ENCODE measurements around the gene CSNK2A1.

Gene CSNK2A1
- long read RNA-seq, full-length matches to known transcripts = 396 of 455 reads
- long read RNA-seq, partial matches to known transcripts = 14 of 455 reads
- long read RNA-seq, other reads (novel, unspliced or antisense) = 45 of 455 reads

GRCh38 chr20:543369-544152 is at the start of gene CSNK2A1:
CSNK2A1 (minus strand) TSS chr20:543790; CDS start chr20:508551, 35,239 bp downstream.
- TF ChIP-seq POLR2AphosphoS5 (IDR thresholded peaks at IDR 0.05; ENCODE audit: low read depth) (peak; percentile 88), GABPA (IDR thresholded peaks at IDR 0.05; ENCODE audit: low read depth) (peak; percentile 94), REST (IDR thresholded peaks at IDR 0.05; ENCODE audit: insufficient replicate concordance, low read depth) (peak; percentile 27), SPI1 (IDR thresholded peaks at IDR 0.05; ENCODE audit: borderline replicate concordance, low read depth) (no peak), CTCF (IDR thresholded peaks at IDR 0.05; ENCODE audit: insufficient read depth, low read length) (no peak)
- DNase-seq (ENCODE audit: low read depth in 1 of 2, low spot score in 1 of 2) = peak; percentile 89 to 95
- Histone ChIP-seq H3K27me3 (ENCODE audit: insufficient read depth, poor library complexity, severe bottlenecking) (no peaks in the 10 kb centered on the region), H3K27ac (replicated peaks) (peak within 1 kb of the TSS; percentile 99), H3K4me3 (replicated peaks; ENCODE audit: insufficient read depth, low read length) (peak within 1 kb of the TSS; percentile 93)

- no peak for TF ChIP-seq GABPA (IDR thresholded peaks at IDR 0.05; ENCODE audit: low read depth)
- no peak for TF ChIP-seq CTCF (IDR thresholded peaks at IDR 0.05; ENCODE audit: insufficient read depth, low read length)
- TF ChIP-seq SPI1 (IDR thresholded peaks at IDR 0.05; ENCODE audit: borderline replicate concordance, low read depth) = no peak
- no peak for TF ChIP-seq REST (IDR thresholded peaks at IDR 0.05; ENCODE audit: insufficient replicate concordance, low read depth)
- no peak for DNase-seq (ENCODE audit: low read depth in 1 of 2, low spot score in 1 of 2)
- Histone ChIP-seq H3K4me3 (replicated peaks; ENCODE audit: insufficient read depth, low read length) (no peak overlapping the region), H3K27me3 (ENCODE audit: insufficient read depth, poor library complexity, severe bottlenecking) (no peaks in the 10 kb centered on the region), H3K27ac (replicated peaks) (no peak overlapping the region)
These were observed 48.9 kb upstream of the CSNK2A1 start for GRCh38 chr20:592506-592905.

- H3K27me3 ChIP-seq (ENCODE audit: insufficient read depth, poor library complexity, severe bottlenecking) = no peaks in the 10 kb centered on the region
- TF ChIP-seq POLR2AphosphoS5 (IDR thresholded peaks at IDR 0.05; ENCODE audit: low read depth) (no peak), REST (IDR thresholded peaks at IDR 0.05; ENCODE audit: insufficient replicate concordance, low read depth) (no peak), GABPA (IDR thresholded peaks at IDR 0.05; ENCODE audit: low read depth) (no peak), CTCF (IDR thresholded peaks at IDR 0.05; ENCODE audit: insufficient read depth, low read length) (no peak), SPI1 (IDR thresholded peaks at IDR 0.05; ENCODE audit: borderline replicate concordance, low read depth) (no peak)
- H3K4me3 ChIP-seq (replicated peaks; ENCODE audit: insufficient read depth, low read length) = no peak overlapping the region
These were observed 48.4 kb upstream of the CSNK2A1 start for GRCh38 chr20:591941-592340.

More at GRCh38 chr20:591941-592340, 48.4 kb upstream of the CSNK2A1 start:
- no peak overlapping the region for H3K27ac ChIP-seq (replicated peaks)
- no peak for DNase-seq (ENCODE audit: low read depth in 1 of 2, low spot score in 1 of 2)
